ENCODE measurements around the gene RND2.
A peak's percentile ranks its signal among the peaks of the same experiment; 100 is the strongest.

RND2 gene

GRCh38 chr17:43068570-43069367 is 43.7 kb downstream of the RND2 start:
- Histone ChIP-seq H3K36me3 (ENCODE audit: control insufficient read depth, insufficient read depth, low read length) (peaks cover 2% of the 10 kb centered on the region), H3K4me3 (ENCODE audit: low read depth, low read length) (no peak overlapping the region), H3K27me3 (ENCODE audit: control insufficient read depth, insufficient read depth, low read length) (no peaks in the 10 kb centered on the region), H3K9me3 (ENCODE audit: control insufficient read depth, insufficient read depth, low read length) (no peaks in the 10 kb centered on the region), H3K4me1 (ENCODE audit: control insufficient read depth, insufficient read depth, low read length) (peaks cover 11% of the 10 kb centered on the region), H3K9ac (ENCODE audit: low read depth, low read length) (no peak overlapping the region)

DNA sequence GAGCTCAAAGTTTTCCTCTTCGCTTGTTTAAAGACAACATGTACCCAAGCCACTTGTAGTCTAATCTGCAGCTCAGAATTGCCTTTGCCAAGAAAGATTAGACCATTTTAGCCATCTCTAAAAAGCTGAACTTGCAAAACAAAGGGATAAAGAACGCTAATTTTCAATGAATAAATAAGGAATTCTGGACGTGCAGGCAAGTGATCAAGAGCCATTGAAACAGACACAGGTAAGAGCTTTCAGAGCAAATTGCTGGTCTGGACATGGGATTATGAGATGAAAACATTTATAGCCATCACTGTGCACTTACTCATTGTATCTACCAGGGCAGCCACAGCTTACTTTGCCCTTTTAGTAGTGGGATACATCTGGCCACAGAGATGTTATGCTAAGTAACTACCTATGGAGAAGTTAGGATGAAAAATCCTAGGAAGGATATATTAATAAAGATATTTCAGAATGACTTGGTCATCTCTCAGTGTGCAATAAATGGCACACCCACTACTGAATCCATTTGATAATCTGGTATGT is 44.4 kb downstream of the RND2 start:
- no peak overlapping the region for H3K4me3 ChIP-seq (ENCODE audit: low read depth, low read length)
- H3K4me1 ChIP-seq (ENCODE audit: control insufficient read depth, insufficient read depth, low read length) = peaks cover 8% of the 10 kb centered on the region
- peaks cover 2% of the 10 kb centered on the region for H3K36me3 ChIP-seq (ENCODE audit: control insufficient read depth, insufficient read depth, low read length)
- H3K9ac ChIP-seq (ENCODE audit: low read depth, low read length) = no peak overlapping the region
- no peaks in the 10 kb centered on the region for H3K27me3 ChIP-seq (ENCODE audit: control insufficient read depth, insufficient read depth, low read length)
- no peaks in the 10 kb centered on the region for H3K9me3 ChIP-seq (ENCODE audit: control insufficient read depth, insufficient read depth, low read length)

DNA sequence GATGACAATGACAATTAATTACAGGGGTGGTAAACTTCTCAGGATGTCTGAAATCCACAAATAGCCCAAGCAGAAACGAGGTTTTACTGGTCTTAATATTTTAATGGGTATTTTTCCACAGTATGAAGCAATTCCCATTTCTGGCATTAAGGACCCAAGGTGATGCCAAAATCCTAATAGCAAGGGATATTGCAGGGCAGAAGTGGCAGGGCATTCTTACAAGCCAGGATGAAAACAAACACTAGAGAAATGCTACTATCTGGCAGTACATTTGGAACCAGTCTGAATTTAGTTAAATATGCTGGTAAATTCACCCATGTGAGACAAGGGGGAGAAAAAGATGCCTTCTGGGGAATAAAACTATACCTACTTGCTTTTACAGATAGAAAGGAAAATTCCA is 45.2 kb downstream of the RND2 start:
- Histone ChIP-seq H3K9ac (ENCODE audit: low read depth, low read length) (no peak overlapping the region), H3K4me3 (ENCODE audit: low read depth, low read length) (no peak overlapping the region), H3K4me1 (ENCODE audit: control insufficient read depth, insufficient read depth, low read length) (peaks cover 8% of the 10 kb centered on the region), H3K27me3 (ENCODE audit: control insufficient read depth, insufficient read depth, low read length) (no peaks in the 10 kb centered on the region), H3K9me3 (ENCODE audit: control insufficient read depth, insufficient read depth, low read length) (no peaks in the 10 kb centered on the region), H3K36me3 (ENCODE audit: control insufficient read depth, insufficient read depth, low read length) (peaks cover 2% of the 10 kb centered on the region)

DNA sequence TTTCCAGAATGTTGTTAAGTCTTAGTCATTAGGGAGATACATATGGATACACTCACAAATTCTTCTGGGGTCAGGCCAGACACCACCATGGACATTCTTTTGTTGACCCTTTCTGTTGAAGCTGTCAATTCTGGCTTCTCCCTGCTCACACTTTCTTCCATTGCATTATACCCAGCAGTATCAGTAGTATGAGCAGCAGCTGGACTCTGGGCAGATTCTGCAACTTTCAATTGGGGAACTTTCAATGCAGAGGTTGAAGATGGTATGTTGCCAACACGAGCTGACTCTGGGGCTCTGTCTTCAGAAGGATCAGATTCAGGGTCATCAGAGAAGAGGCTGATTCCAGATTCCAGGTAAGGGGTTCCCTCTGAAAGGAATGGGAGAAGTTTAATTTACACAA is 45.8 kb downstream of the RND2 start:
- Histone ChIP-seq H3K4me1 (ENCODE audit: control insufficient read depth, insufficient read depth, low read length) (peaks cover 8% of the 10 kb centered on the region), H3K4me3 (ENCODE audit: low read depth, low read length) (no peak overlapping the region), H3K9me3 (ENCODE audit: control insufficient read depth, insufficient read depth, low read length) (no peaks in the 10 kb centered on the region), H3K27me3 (ENCODE audit: control insufficient read depth, insufficient read depth, low read length) (no peaks in the 10 kb centered on the region), H3K9ac (ENCODE audit: low read depth, low read length) (no peak overlapping the region), H3K36me3 (ENCODE audit: control insufficient read depth, insufficient read depth, low read length) (peaks cover 2% of the 10 kb centered on the region)

DNA sequence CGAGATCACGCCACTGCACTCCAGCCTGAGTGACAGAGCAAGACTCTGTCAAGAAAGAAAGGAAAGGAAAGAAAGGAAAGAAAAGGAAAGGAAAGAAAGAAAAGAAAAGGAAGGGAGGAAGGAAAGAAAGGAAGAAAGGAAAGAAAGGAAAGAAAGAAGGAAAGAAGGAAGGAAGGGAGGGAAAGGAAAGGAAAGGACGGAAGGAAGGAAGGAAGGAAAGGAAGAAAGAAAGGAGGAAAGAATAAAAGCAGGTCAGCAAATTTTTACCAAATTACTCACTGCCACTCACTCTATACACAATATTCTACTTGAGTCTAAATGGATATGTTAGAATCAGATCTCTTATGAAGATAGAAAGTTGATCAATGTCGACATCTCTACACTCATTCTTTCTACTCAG is 49.8 kb downstream of the RND2 start:
- Histone ChIP-seq H3K4me1 (ENCODE audit: control insufficient read depth, insufficient read depth, low read length) (peaks cover 9% of the 10 kb centered on the region), H3K36me3 (ENCODE audit: control insufficient read depth, insufficient read depth, low read length) (peaks cover 2% of the 10 kb centered on the region), H3K4me3 (ENCODE audit: low read depth, low read length) (no peak overlapping the region), H3K27me3 (ENCODE audit: control insufficient read depth, insufficient read depth, low read length) (no peaks in the 10 kb centered on the region), H3K9me3 (ENCODE audit: control insufficient read depth, insufficient read depth, low read length) (no peaks in the 10 kb centered on the region), H3K9ac (ENCODE audit: low read depth, low read length) (no peak overlapping the region)

GRCh38 chr17:43079641-43080302 is 54.7 kb downstream of the RND2 start:
- Histone ChIP-seq H3K4me1 (ENCODE audit: control insufficient read depth, insufficient read depth, low read length) (peaks cover 12% of the 10 kb centered on the region), H3K4me3 (ENCODE audit: low read depth, low read length) (no peak overlapping the region), H3K9ac (ENCODE audit: low read depth, low read length) (peak overlapping the region; percentile 9), H3K9me3 (ENCODE audit: control insufficient read depth, insufficient read depth, low read length) (no peaks in the 10 kb centered on the region), H3K36me3 (ENCODE audit: control insufficient read depth, insufficient read depth, low read length) (no peaks in the 10 kb centered on the region), H3K27me3 (ENCODE audit: control insufficient read depth, insufficient read depth, low read length) (no peaks in the 10 kb centered on the region)
